GM19463 (cell line): Measurements from ENCODE around the gene ZFP69.
"Not testable (repeated sequence)": the region's sequence is repeated elsewhere in the genome, so short reads cannot be mapped to it uniquely, and the experiment has no call there.

Experiments used
- ATAC-seq: cut with Tn5 transposase; IDR thresholded peaks from one replicate; pipeline ENCODE4 v1.9.1; 2021; ENCODE audit warnings: mild to moderate bottlenecking, moderate library complexity; ENCODE audit not compliant: unreplicated experiment

The ZFP69 gene

DNA sequence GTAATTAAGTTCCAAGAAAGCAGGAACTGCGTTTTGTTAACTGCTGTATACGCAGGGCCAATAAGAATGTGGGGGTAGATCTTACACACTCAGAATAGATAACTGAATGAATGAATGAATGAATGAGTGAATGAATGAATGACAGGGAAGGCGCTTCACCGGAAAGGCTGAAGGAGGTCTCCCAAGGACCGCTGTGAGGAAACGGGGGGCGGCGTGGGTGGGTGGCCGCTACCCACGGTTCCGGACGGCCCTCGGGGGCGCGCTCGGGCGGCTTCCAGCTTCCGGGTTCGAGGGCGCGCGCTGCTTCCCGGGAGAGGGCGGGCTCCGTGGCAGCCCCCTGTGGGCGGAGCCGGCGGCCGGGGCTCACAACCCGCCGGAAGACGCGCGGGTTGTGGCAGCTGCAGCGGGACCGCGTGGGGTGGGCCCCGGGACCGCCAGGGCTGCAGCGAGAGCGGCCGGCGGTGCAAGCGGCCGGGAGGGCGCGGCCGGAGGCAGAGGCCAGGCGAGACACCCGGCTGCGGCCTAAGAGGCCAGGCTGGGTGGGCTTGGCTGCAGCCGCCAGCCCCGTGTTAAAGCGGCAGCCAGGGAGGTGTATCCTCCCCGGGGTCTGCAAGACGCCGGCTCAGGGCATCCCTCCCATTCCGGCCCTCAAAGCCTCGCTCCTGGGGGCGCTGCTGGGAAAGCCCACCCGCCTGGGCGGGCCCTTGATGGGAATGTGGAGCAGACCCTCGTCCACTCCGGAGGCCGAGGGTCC is at the start of gene ZFP69:
Gene ZFP69, plus strand, starts transcription at position 367 of the 754 bp plus-strand sequence. CDS start 2,072 bp downstream, outside the sequence.
- ATAC-seq, result peak; percentile 79

- ATAC-seq, result no peak
Observed at GRCh38 chr1:40431385-40431784, 45.7 kb upstream of the ZFP69 start.

GRCh38 chr1:40432644-40433390 is 44.3 kb upstream of the ZFP69 start:
- ATAC-seq, result no peak

GRCh38 chr1:40435471-40435870 is 41.6 kb upstream of the ZFP69 start:
- no peak for ATAC-seq

GRCh38 chr1:40435876-40436275 is 41.2 kb upstream of the ZFP69 start:
- ATAC-seq, result no peak

GRCh38 chr1:40438391-40439015 is 38.6 kb upstream of the ZFP69 start:
- ATAC-seq, result no peak

DNA sequence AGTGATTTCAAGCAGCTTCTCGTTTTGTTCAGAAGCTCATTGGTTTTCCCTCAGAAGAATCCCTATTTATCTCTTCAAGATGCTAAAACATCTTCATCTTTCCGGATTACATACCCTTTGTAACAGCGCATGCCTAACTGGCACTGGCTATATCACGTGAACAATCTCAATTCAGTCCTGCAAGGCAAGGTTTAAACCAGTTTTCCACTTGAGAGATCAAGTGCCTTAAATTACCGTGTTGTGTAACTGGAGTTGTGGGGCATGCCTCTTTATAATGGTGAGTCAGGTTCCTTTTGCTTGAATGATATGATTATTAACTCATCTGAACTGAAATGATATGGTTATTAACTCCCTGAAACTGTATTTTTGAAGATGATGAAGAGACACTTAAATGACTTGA is 37.8 kb upstream of the ZFP69 start:
- no peak for ATAC-seq

GRCh38 chr1:40449684-40450494 is 27.2 kb upstream of the ZFP69 start, which contains the start of gene ZFP69B:
Gene ZFP69B, plus strand, starts transcription at chr1:40450476. Its CDS starts 486 bp downstream, at chr1:40450962.
- peak; percentile 82 for ATAC-seq

- ATAC-seq, result peak; percentile 10
Observed at GRCh38 chr1:40450495-40451237, 26.4 kb upstream of the ZFP69 start.

DNA sequence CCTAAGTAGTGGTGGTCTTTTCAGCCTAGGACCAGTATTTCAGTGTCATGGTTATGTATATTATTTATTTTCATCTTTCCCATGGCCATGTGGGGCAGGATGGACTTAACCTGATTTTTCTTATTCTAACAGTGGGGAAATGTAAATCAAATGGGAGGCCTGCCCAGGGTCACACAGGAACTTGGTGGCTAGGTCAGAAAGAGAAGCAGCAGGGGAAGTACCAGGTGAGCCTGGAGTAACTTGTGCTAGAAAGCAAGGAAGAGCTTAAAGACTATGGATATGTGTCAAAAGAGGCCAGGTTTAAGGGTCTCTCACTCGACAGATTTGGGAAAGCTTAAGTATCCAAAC is 25.9 kb upstream of the ZFP69 start:
- ATAC-seq, result no peak

DNA sequence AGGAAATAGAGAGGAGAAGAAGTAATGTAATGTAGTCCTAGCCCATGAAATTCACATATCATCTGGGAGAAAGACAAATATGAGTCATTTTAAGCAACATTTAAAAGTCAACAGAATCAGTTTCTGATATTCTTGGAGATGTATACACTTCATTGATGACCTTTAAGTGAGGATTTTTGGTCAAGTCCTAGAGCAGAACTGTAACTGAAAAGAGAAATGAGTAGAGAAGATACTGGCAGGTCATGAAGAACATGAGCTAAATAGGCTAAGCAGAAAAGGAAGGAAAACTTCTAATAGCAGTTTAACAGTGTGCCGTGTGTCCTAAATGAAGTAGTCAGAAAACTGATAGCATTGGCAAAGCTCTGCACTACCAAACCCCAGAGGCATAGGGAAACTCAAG is 22.2 kb upstream of the ZFP69 start:
- no peak for ATAC-seq

DNA sequence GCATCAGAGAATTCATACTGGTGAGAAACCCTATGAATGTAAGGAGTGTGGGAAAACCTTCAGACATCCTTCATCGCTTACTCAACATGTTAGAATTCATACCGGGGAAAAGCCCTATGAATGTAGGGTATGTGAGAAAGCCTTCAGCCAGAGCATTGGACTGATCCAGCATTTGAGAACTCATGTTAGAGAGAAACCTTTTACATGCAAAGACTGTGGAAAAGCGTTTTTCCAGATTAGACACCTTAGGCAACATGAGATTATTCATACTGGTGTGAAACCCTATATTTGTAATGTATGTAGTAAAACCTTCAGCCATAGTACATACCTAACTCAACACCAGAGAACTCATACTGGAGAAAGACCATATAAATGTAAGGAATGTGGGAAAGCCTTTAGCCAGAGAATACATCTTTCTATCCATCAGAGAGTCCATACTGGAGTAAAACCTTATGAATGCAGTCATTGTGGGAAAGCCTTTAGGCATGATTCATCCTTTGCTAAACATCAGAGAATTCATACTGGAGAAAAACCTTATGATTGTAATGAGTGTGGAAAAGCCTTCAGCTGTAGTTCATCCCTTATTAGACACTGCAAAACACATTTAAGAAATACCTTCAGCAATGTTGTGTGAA is 14.0 kb upstream of the ZFP69 start:
- ATAC-seq, result no peak

GRCh38 chr1:40469327-40469726 is 7.8 kb upstream of the ZFP69 start:
- no peak for ATAC-seq

GRCh38 chr1:40475268-40475667 is 1.8 kb upstream of the ZFP69 start:
- ATAC-seq, result no peak

GRCh38 chr1:40477678-40478053 is 576 bp downstream of the ZFP69 start:
- peak; percentile 14 for ATAC-seq

GRCh38 chr1:40478276-40478675 is 1.2 kb downstream of the ZFP69 start:
- ATAC-seq, result no peak

GRCh38 chr1:40479156-40479555 is 2.1 kb downstream of the ZFP69 start:
- no peak for ATAC-seq

- no peak for ATAC-seq
Observed at GRCh38 chr1:40495315-40495903, 18.3 kb downstream of the ZFP69 start.

DNA sequence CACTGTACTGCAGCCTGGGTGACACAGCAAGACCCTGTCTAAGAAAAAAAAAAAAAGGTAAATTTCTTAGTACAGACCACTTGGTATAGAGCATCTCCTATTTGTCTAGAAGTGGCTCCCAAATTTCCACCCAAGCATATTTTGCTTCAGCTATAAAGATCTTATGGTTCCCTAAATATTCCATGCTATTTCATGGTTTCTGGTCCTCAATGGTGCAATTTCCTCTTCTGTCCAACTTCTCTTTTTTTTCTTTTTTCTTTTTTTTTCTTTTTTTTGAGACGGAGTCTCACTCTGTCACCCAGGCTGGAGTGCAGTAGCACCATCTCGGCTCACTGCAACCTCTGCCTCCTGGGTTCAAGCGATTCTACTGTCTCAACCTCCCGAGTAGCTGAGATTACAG is 25.6 kb downstream of the ZFP69 start:
- not testable (repeated sequence) for ATAC-seq
